NCI-H774 (cell line): Measurements from ENCODE around the gene ADAMTSL1.
A peak's percentile ranks its signal among the peaks of the same experiment; 100 is the strongest.

Experiments
- DNase-seq: peaks from one replicate; lab custom pipeline; 2025; lab: John Stamatoyannopoulos, UW

Gene ADAMTSL1

GRCh38 chr9:18819418-18819817 lies 345.5 kb downstream of the ADAMTSL1 start:
- no peak for DNase-seq

GRCh38 chr9:18820566-18821095 lies 346.7 kb downstream of the ADAMTSL1 start:
- no peak for DNase-seq

- no peak for DNase-seq
Observed at GRCh38 chr9:18821788-18822187, 347.8 kb downstream of the ADAMTSL1 start.

GRCh38 chr9:18822850-18823249 lies 348.9 kb downstream of the ADAMTSL1 start:
- no peak for DNase-seq

DNA sequence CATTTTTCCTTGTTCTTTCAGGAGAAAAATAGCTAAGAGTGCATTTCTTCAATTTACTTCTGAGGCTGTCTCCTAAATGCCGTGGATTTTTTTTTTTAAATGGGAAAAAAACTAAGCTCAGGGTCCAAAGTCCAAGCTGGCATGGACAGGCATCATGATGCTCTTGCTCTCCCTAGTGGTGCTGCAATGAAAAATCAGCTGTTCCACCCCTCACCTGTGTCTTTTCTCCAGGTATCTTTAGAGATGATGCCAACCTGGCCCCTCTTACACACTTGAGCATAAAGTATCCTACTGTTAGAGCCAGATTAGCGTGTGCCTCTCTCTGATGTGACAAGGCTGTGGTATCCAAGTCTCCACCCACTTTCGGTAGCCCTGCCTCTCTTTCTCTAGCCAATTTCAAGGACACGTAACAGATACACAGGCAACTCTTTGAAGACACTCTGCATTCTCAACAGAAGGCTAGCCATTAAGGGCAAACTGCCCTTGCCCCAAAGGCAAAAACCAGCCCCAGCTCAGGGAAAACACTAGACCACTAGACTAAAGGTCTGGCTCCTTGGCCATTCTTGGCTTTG lies 350.2 kb downstream of the ADAMTSL1 start:
- DNase-seq, result peak; percentile 18

- DNase-seq, result no peak
Observed at GRCh38 chr9:18825656-18826170, 351.8 kb downstream of the ADAMTSL1 start.

DNA sequence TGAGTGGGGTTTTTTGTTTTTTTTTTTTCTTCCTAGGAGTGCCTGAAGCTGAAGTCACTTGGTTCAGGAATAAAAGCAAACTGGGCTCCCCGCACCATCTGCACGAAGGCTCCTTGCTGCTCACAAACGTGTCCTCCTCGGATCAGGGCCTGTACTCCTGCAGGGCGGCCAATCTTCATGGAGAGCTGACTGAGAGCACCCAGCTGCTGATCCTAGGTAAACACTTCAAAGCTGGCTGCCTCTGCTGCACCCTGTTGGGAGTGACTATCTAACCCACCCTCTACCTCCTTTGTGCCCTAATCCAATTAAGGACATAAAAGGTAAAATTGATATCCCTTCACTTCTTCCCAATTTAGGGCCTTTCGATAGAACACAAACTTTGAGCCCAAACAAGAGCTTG lies 352.3 kb downstream of the ADAMTSL1 start:
- DNase-seq, result no peak

- DNase-seq, result no peak
Observed at GRCh38 chr9:18829066-18829465, 355.1 kb downstream of the ADAMTSL1 start.

GRCh38 chr9:18829873-18830272 lies 355.9 kb downstream of the ADAMTSL1 start:
- DNase-seq, result no peak

GRCh38 chr9:18834740-18835361 lies 360.9 kb downstream of the ADAMTSL1 start:
- DNase-seq, result no peak

DNA sequence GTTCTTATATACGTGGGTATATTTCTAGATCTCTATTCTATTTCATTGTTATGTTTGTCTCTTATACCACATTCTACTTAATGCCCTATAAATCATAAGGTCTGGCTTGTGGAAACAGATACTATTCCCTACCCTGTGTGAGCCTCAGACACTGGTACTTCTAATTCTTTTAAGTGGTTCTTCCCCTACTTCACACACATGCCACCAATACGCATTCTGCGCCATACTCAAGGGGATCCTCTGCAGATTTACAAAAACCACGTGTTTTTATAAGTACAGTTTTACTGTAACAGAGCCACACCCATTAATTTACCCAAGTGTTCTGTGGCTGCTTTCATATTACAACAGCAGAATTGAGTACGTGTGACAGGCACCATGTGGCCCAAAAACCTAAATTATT lies 363.4 kb downstream of the ADAMTSL1 start:
- no peak for DNase-seq

DNA sequence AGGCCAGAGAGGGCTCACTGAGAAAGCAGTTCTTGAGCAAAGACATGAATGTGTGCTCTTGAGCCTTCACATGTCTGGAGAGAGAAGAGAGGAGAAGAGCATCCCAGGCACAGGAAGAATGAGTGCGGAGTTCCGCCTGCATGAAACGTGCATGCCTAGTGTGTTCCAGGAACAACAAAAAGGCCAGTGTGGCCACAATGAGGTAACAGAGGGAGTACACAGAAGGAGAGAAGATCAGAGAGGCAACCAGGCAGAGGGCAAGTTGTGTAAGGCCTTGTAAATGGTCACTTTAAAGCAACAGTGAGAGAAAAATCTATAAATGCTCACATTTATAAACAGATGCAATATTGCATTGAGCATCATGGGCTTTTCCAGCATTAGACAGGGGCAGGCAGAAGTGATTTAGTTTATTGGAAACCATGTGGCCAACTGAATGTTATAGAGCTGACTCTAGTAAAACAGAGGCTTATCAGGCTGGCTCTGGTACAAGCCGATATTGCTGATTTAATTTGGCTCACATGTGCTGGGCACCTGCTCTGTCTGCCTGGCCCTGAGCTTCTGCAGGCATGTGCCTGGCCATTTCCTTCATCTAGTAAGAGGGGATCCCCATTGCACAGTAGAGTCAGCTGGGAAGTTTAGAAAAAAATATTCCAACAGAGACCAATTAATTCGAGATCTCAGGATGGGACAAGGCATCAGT lies 373.8 kb downstream of the ADAMTSL1 start:
- no peak for DNase-seq

DNA sequence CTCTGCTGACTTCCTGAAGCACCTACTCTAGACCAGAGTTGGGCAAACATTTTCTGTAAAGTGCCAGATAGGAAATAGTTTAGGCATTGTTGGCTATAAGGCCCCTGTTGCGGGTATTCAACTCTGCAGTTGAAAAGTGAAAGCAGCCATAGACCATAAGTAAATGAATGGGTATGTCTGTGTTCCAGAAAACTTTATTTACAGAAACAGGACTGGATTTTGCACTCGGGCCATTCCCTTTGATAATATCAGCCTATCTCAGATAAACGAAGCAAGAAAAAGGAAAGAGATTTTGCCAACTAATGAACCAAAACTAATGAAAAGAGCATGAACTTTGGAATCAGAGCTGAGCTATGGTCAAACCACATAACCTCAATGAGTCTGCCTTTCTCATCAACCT lies 374.7 kb downstream of the ADAMTSL1 start:
- DNase-seq, result no peak

GRCh38 chr9:18849270-18849669 lies 375.3 kb downstream of the ADAMTSL1 start:
- DNase-seq, result no peak

DNA sequence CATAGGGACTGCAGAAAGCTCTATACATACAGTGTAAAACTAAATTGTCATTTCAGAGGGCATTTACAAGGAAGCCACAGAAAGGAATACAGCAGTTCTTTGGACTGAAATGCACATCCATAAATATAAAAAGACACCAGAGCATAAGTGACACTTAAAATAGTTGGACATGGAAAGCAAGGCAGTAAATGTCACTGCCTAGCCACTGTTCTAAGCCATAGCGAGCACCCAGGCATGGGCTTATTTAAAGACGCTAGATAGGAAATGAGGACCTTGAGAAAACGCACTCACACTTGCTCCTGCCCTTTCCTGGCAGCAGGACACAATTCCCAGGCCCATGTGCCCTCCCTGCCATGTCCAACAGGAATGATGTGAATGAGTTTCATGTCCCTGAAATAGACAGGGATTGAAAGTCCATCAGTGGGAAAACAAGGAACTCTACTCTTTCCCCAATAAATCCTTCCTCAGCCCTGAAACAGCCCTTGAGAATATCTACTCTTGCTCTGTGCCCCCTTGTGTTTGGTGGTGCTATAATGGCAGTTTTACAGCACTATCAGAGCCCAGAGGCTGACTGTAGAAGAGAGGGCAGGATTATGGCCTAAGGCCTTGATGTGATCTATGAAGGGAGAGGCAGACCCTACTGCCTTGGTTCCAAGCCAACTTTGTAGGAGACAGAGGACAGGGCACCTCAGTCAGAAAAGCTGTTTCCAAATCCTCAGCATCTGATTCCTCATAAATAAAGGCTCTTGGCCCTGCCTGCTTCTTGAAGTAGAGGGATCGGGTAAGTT lies 376.1 kb downstream of the ADAMTSL1 start:
- DNase-seq, result no peak

DNA sequence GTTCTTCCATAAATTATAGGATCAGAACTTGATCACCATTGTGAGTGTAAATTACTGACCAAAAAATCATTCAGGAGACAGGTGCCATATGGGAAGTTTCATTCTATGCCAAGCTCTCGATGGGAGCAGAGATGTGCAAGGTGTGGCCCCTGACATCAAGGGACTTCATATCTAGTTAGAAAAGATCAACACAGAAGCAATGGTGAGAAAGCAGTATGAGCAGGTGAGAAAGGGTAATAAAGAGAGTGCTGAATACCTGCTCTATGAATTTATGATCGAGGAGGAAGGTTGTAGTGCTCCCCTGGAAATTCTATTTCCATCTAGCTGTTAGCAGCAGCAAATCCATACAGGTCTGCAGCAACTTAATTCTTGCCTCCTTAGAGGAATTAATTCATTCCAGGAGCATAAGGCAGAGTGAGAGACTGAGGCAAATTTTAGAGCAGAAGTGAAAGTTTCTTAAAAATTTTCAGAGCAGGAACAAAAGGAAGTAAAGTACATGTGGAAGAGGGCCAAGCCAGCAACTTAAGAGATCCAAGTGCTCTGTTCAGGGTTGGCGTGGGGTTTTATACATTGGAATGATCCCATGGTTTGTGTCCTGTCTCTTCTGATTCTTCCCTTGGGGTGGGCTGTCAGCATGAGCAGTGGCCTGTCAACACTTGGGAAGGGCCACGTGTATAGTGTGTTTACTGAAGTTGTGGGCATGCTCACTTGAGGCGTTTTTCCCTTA lies 377.3 kb downstream of the ADAMTSL1 start:
- DNase-seq, result no peak

GRCh38 chr9:18855656-18856055 lies 381.7 kb downstream of the ADAMTSL1 start:
- no peak for DNase-seq

- DNase-seq, result no peak
Observed at GRCh38 chr9:18857334-18857733, 383.4 kb downstream of the ADAMTSL1 start.

- DNase-seq, result no peak
Observed at GRCh38 chr9:18857769-18858168, 383.8 kb downstream of the ADAMTSL1 start.

DNA sequence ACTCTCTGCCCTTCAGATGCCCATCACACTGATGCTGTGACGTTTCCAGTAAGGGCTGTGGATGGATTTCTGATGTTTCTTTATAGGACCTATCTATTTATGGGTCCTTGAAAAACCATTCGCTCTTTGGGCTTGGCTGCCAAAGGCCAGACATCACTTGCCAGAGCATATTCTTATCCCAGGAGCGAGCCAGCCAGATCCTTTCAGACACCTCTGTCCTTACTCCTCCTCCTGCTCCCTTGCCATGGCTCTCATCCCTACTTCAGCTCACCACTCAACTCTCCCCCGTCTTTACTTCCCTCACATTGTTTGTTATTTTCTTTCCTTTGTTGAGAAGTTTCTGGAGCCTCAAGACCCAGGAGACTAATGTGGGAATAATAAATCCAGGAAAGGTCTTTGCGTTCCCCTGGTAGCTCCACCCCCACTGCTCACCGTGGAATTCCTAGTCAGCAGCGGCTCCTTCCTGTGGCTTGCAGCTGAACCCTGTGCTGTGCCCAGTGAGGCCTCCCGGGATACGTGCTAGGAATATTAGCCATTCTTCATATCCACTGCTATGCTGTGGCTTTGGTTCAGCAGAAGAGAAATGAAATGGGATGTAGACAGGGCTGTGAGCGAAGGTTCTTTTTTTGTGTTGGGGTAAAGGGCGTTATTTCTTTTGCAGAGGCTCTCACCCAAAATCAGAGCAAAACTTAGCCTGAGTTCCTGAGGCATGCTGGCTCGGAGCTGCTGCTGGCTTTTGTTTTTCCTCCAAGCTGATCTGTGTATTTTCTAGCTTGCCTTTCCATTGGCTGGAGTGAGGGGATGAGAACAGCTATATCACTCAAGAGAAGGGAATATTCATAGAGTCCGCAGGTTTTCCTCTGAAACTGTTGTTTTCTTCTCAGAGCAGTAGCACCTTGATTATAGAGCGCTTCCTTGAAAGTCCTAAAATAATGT lies 387.9 kb downstream of the ADAMTSL1 start:
- DNase-seq, result no peak
